GM10248 (cell line): ENCODE data around the gene TMEM141.

Experiments
- CTCF ChIA-PET: fragments of 300-600 bp; sonication (Branson Sonifier 250); formaldehyde crosslinking; extraction: SDS; loops from one replicate; lab custom pipeline; 2021; ENCODE audit warnings: antibody characterized with exemption; lab: Yijun Ruan, JAX
- POLR2A ChIA-PET: fragments of 350-650 bp; sonication (Branson Sonifier 250); formaldehyde crosslinking; extraction: SDS; loops from one replicate; lab custom pipeline; 2020; ENCODE audit warnings: antibody characterized with exemption; lab: Yijun Ruan, JAX
- DNase-seq: peaks from one replicate; pipeline ENCODE4 v3.0.0; 2012; ENCODE audit errors: extremely low spot score
- CTCF ChIP-seq: IDR thresholded peaks from 2 replicates; pipeline ENCODE4 v1.5.1; 2012; ENCODE audit warnings: mild to moderate bottlenecking, low read depth; ENCODE audit errors: extremely low read depth, missing control alignments, control extremely low read depth

TMEM141 gene

GRCh38 chr9:136825295-136826187 is 34.4 kb downstream of the TMEM141 start:
- no peak for DNase-seq
- TF ChIP-seq CTCF, result no peak
- CTCF ChIA-PET, result interaction anchor here (1.2 to 4.0 kb wide), 2 partner anchors 16 to 17 kb away, joined by 4 to 26 read pairs; partner anchors contain the start of gene AJM1
- POLR2A ChIA-PET, result no interaction called here

GRCh38 chr9:136826188-136826541 is 35.0 kb downstream of the TMEM141 start:
- TF ChIP-seq CTCF, result no peak
- POLR2A ChIA-PET, result no interaction called here
- CTCF ChIA-PET, result interaction anchor here (1.2 kb wide), 1 partner anchor 15 kb away, joined by 4 read pairs; the partner anchor contains the start of gene AJM1
- peak; percentile 9 for DNase-seq

- peak; percentile 7 for DNase-seq
- no peak for TF ChIP-seq CTCF
- CTCF ChIA-PET, result interaction anchor here (1.2 to 1.5 kb wide), 2 partner anchors 15 to 208 kb away, joined by 4 read pairs; partner anchors contain the start of gene AJM1
- POLR2A ChIA-PET, result no interaction called here
These were observed 35.8 kb downstream of the TMEM141 start for GRCh38 chr9:136826703-136827582.

- DNase-seq, result no peak
- POLR2A ChIA-PET, result no interaction called here
- CTCF ChIA-PET, result interaction anchor here (1.5 kb wide), 1 partner anchor 207 kb away, joined by 4 read pairs; no protein-coding TSS in a partner anchor
- no peak for TF ChIP-seq CTCF
These were observed 36.8 kb downstream of the TMEM141 start for GRCh38 chr9:136827794-136828473.

GRCh38 chr9:136828474-136829140 is 37.5 kb downstream of the TMEM141 start:
- ChIA-PET POLR2A (no interaction called here), CTCF (interaction anchor here (1.2 to 1.5 kb wide), 3 partner anchors 42 to 207 kb away, joined by 3 to 5 read pairs (median 4); no protein-coding TSS in a partner anchor)

More at GRCh38 chr9:136828474-136829140, 37.5 kb downstream of the TMEM141 start:
- no peak for TF ChIP-seq CTCF
- no peak for DNase-seq
